ENCODE measurements around the gene MEGF11.
A peak's percentile ranks its signal among the peaks of the same experiment; 100 is the strongest.

MEGF11 gene

GRCh38 chr15:66078196-66078928 is 175.2 kb downstream of the MEGF11 start:
- no peak for DNase-seq

DNA sequence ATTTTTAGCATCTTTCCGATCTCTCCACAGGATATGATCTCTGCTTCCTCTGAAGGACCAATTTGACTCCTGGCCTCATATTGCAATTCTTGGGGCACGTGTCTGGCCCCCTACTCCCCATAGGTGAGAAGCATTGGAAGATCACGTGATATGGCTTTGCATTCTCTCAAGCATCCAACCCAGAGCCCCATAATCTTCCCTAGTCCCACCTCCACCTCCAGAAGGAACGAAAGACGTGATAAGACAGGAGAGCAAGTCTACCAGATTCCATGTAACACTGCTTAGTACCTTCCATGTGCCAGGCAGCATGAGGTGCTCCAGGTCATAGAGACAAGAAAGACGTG is 176.3 kb downstream of the MEGF11 start:
- no peak for DNase-seq

DNA sequence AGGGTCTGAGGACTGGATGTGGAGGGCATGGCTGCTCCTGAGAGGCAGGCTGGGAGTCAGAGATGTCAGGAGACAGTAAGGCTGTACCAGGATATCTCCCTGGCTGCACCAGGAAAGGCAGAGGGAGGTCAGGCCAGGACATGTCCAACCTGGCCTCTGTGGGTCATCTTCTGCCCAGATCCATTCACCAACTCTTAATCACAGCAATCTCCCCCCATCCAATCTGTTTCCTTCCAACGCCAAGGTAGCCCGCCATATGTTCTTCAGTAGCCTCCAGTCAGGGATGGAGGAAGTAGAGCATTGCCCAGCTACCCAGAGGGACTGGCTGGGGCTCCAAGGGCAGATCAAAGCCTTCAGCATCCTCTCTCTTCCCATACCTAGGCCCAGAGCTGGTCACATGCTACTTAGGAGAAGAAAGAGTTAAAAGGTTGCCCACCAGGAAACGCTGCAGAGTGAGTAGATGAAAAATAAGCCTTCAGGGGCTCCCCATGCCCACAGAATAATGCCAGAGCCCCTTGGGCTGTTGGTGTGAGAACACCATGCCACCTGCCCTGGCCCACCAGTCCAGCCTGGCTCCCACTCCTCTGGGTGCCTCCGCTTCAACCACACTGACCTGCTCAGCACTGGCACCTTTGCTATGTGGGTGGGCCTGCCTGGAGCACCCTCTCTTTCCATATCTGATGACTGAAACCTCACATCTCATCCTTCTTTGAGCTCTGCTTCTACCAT is 176.8 kb downstream of the MEGF11 start:
- DNase-seq: no peak

DNA sequence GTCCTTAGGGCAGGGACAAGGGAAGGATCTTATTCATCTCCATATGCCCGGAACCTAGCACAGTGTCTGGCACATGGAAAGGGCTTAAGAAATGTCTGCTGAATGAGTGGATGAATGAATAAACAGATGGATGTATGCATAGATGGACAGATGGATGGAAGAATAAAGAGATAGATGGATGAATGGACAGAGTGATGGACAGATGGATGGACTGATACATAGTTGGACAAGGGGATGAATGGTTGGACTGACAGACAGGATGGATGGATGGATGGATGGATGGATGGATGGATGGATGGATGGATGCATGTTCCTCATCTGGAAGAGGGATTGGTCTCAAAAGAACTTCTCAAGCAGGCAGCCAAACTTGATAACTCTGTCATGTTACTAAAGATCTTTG is 177.6 kb downstream of the MEGF11 start:
- no peak for DNase-seq

DNA sequence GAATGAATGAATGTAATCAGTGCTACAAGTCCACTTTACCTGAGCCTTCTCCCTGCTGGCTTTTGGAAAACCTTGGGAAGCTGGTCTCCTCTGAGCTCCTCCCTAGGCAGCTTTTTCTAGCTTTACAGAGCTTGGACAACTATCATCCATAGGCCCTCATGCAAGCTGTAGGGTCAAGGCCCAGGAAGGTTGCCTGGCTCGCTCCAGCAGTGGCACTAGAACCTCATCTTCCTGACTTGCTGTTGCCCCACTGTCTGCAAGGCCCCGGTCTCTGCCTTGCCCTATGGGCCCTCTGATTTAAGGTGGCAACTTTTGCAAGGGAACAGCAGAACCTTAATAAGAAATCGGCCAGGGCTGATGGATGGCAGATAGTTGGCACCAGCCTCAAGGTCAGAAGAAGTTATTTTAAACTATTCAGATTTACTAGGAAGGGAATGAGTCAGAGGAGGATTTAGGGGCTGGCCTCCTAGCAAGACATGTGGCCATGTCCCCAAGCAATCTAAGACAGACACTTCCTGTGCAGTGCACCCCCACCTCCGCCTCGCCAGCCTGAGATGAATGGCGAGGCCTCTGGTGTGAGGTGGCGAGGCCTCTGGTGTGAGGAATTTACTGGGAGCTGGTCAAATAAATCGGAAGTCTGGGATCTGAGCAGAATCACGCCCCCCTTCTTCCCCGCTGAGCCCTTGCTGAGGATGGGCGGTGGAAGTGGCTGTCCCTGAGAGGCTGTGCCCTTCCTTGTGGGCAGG is 180.8 kb downstream of the MEGF11 start:
- no peak for DNase-seq

GRCh38 chr15:66071921-66072295 is 181.6 kb downstream of the MEGF11 start:
- no peak for DNase-seq

- DNase-seq: no peak
These were observed 182.2 kb downstream of the MEGF11 start for GRCh38 chr15:66071160-66071920.

DNA sequence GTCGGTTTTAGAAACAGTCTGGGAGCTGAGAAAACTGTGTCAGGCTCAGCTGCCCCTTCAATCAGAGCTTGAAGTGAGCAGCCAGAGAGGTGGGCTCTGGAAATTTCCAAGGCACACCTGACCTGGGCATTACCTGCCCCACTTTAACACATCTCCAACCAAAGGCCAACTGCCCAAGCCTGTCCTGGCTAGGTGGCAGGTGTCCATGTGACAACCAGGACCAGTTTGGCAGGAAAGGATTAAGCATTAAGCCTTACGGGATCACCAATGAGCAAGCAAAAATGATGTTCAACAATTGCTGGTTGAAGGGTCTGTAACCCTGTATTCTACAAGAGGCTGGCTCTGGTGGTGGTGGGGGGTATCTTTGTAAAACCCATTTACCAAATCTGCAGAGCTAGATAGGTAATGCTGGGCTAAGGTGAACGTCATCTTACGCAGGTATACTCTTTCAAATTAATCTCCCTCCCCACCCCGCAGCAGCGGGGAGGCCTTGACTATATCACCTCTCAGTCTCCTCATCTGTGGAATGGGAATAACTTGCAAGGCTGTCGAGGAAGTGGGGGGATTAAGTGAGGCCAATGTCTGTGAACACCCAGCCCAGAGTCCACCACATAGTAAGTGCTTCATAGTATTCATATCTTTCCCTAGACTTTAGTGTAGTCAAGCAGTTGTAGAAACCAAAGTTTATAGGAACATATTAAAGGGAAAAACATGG is 183.2 kb downstream of the MEGF11 start:
- DNase-seq: no peak

DNA sequence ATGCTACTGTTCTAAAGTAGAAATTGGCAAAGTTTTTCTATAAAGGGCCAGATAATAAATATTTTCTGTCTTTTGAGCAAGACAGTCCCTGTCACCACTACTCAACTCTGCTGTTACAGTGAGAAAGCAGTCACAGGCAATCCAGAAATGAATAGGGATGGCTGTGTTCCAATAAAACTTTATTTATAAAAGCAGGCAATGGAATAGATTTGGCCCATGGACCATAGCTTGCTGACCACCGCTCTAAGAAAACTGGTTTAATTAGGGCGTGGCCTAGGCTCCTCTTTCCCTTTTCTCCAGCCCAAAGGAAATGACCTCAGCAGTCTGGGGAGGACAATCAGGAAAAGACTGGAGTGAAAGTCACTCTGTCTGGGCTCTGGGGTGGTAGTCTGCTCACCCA is 183.8 kb downstream of the MEGF11 start:
- no peak for DNase-seq

- DNase-seq: no peak
These were observed 184.7 kb downstream of the MEGF11 start for GRCh38 chr15:66068801-66069200.

- no peak for DNase-seq
These were observed 185.9 kb downstream of the MEGF11 start for GRCh38 chr15:66067687-66068086.

- DNase-seq: no peak
These were observed 187.1 kb downstream of the MEGF11 start for GRCh38 chr15:66066481-66066880.

GRCh38 chr15:66066005-66066404 is 187.5 kb downstream of the MEGF11 start:
- DNase-seq: no peak

DNA sequence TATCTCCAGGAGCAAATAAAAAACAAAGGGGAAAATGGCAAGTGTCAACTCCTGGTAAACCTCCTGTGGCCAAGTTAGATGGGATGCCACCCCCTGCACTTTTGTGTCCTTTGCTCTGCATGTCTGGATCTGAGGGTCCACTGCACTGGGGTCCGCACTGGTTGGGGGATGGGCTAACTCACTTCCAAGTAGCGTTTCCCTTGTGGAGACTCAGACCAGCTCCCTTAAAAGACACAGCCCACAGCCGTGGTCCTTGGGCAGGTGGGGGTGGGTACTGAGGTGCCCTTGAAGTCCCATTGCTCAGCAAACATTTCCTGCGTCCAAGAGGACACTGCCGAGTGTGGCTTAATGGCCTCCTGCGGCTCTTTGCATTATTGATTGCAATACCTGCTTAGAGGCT is 188.2 kb downstream of the MEGF11 start:
- no peak for DNase-seq

GRCh38 chr15:66063147-66063546 is 190.4 kb downstream of the MEGF11 start:
- no peak for DNase-seq

- no peak for DNase-seq
These were observed 196.5 kb downstream of the MEGF11 start for GRCh38 chr15:66057089-66057488.

DNA sequence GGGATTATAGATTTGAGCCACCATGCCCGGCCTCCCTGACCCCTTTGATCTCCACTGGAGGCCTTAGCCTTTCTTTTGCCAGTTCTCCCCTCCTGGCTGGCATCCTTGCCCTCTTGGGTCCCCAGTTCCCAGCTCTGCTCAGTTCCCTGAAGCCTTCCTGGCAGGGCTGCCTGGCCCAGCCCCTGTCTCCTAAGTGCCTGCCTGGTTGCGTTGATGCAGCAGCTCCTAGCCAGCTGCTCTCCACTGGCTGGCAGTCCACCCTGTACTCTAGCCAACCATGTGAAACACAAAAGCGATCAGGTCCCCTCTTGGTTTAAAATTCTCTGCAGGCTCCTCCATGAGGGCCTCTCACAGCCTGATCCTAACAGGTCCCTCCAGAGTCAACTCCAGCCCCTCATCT is 199.6 kb downstream of the MEGF11 start:
- DNase-seq: peak; percentile 36

DNA sequence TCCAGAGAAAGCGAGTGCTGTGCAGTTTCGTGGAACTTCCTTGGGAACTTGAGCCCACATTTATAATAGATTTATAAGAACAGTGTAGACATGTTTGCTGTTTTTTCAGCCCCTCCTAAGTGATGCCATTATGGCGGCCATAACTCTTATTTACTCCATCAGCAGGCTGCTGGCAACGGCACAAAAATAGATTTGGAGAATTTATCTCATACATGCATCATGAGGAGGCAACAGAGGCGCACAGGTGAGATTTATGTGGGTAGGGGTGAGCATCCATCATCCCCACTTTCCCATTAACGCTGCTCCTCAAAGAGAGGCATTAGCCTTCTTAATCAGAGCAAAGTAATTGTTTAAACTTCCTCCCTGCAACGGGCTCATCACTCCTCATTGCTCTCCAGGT is 201.7 kb downstream of the MEGF11 start:
- no peak for DNase-seq

DNA sequence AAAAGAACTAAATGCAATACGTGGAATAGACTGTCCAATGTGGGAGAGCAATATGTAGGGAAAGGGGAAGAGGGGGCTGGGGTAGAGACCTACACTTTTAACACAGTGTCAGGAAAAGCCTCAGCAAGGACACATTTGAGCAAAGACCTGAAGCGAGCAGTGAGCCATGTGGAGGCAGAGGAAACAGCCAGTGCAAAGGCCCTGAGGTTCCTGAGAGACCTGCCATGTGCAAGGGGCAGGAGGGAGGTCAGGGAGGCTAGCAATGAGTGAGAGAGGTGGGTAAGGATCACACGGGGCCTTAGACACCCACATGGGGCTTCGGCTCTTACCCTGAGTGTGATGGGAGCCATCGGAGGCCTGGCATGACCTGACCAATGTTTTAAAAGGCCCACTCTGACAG is 203.3 kb downstream of the MEGF11 start:
- DNase-seq: no peak

DNA sequence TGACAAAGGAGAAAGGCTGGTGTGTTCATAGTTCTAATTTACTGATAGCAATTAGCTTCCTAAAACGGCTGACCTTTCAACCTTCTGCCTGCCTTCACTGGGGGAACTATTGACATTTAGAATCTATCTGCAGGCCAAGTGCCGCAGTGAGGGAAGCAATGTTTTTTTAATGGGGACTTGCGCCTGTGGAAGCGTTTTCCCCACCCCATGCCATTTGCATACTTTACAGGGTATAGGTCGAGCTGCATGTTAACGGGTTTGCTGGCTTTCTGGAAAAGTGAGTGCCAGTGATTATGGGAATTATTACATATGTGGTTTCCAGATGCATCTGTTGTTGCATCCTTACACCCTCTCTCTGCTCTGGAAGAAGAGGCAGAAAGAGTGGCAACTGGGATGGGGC is 204.2 kb downstream of the MEGF11 start:
- DNase-seq: no peak

GRCh38 chr15:66047321-66048024 is 206.1 kb downstream of the MEGF11 start:
- no peak for DNase-seq

- no peak for DNase-seq
These were observed 206.8 kb downstream of the MEGF11 start for GRCh38 chr15:66046751-66047150.
